OCI-LY3 (cell line): ENCODE data around the gene ZFPL1.
A peak's percentile ranks its signal among the peaks of the same experiment; 100 is the strongest.

ENCODE experiments used
- EZH2phosphoT487 ChIP-seq: fragments of 200-600 bp; shearing (Covaris generic); IDR thresholded peaks from 2 replicates; pipeline ENCODE4 v1.6.1; 2018; ENCODE audit warnings: antibody characterized with exemption, mixed run types, low read depth
- TF ChIP-seq, protein P1 (sequence below): fragments of 200-600, 300-600 bp; sonication (generic); IDR thresholded peaks from 2 replicates; pipeline ENCODE4 v1.5.1; 2014; ENCODE audit warnings: antibody characterized with exemption, low read length, low read depth

DNA sequence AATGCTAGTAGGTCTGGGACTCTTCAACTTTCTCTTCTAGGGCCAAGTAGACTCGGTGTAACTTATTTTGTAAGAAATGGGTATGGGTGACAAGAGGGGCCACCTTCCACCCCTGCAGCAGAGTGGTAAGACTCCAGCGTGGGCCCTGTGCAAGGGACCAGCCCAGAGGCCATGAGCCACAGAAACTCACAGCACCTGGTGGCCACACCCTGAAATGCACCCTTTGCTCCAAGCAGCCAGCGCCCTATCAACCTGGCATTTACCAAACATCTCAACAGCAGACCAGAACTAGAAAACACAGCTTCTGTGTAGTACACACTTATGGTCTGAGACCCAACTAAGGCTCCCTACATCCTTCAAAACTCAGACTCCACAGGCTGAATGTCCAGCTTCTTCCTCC lies 5.9 kb upstream of the ZFPL1 start:
- TF ChIP-seq, protein P1, sequence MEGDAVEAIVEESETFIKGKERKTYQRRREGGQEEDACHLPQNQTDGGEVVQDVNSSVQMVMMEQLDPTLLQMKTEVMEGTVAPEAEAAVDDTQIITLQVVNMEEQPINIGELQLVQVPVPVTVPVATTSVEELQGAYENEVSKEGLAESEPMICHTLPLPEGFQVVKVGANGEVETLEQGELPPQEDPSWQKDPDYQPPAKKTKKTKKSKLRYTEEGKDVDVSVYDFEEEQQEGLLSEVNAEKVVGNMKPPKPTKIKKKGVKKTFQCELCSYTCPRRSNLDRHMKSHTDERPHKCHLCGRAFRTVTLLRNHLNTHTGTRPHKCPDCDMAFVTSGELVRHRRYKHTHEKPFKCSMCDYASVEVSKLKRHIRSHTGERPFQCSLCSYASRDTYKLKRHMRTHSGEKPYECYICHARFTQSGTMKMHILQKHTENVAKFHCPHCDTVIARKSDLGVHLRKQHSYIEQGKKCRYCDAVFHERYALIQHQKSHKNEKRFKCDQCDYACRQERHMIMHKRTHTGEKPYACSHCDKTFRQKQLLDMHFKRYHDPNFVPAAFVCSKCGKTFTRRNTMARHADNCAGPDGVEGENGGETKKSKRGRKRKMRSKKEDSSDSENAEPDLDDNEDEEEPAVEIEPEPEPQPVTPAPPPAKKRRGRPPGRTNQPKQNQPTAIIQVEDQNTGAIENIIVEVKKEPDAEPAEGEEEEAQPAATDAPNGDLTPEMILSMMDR, result peak; percentile 60
- TF ChIP-seq EZH2phosphoT487, result no peak
